PC-9 (cell line): ENCODE results near the gene KCTD2.
"Not testable (repeated sequence)": the region's sequence is repeated elsewhere in the genome, so short reads cannot be mapped to it uniquely, and the experiment has no call there.

Source experiments
- EZH2 ChIP-seq: fragments of 200-600 bp; sonication (generic); IDR thresholded peaks from 2 replicates; pipeline ENCODE4 v1.8.0; 2017; ENCODE audit warnings: antibody characterized with exemption, low read depth
- TF ChIP-seq, protein P1 (sequence below): fragments of 200-600 bp; sonication (generic); conservative IDR thresholded peaks from 2 replicates; pipeline ENCODE4 v1.6.1; 2017; ENCODE audit warnings: mixed run types, antibody characterized with exemption, mild to moderate bottlenecking, moderate library complexity

- TF ChIP-seq, protein P1, sequence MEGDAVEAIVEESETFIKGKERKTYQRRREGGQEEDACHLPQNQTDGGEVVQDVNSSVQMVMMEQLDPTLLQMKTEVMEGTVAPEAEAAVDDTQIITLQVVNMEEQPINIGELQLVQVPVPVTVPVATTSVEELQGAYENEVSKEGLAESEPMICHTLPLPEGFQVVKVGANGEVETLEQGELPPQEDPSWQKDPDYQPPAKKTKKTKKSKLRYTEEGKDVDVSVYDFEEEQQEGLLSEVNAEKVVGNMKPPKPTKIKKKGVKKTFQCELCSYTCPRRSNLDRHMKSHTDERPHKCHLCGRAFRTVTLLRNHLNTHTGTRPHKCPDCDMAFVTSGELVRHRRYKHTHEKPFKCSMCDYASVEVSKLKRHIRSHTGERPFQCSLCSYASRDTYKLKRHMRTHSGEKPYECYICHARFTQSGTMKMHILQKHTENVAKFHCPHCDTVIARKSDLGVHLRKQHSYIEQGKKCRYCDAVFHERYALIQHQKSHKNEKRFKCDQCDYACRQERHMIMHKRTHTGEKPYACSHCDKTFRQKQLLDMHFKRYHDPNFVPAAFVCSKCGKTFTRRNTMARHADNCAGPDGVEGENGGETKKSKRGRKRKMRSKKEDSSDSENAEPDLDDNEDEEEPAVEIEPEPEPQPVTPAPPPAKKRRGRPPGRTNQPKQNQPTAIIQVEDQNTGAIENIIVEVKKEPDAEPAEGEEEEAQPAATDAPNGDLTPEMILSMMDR, result not testable (repeated sequence)
- not testable (repeated sequence) for TF ChIP-seq EZH2
These were observed 3.2 kb upstream of the KCTD2 start for GRCh38 chr17:75043789-75044188.
